Ovary (tissue), 9 donors: ENCODE measurements around the gene RNF41. TPM values are rescaled to one million over a fixed set of nuclear protein-coding genes. Genes with fewer than 3 reads are reported as not detected.

Experiments
- DNase-seq, 5 donors: peaks; one replicate each; pipeline ENCODE4 v3.0.0-alpha.2; 2019 to 2020
- H3K27ac ChIP-seq, 2 donors: fragments of 200-600 bp; one replicate each; pipeline versions ENCODE4 v1.5.1 to v1.8.0; 2019 to 2022
- H3K27me3 ChIP-seq: fragments of 200-600 bp; one replicate; pipeline ENCODE4 v1.8.0; 2022
- H3K36me3 ChIP-seq: fragments of 200-600 bp; sonication (generic); one replicate; pipeline ENCODE4 v1.5.1; 2019
- H3K4me1 ChIP-seq: one replicate; pipeline ENCODE4 v1.8.1; 2013; ENCODE audit warnings: mild to moderate bottlenecking, moderate library complexity; ENCODE audit not compliant: insufficient read depth
- H3K4me3 ChIP-seq: fragments of 200-600 bp; sonication (generic); one replicate; pipeline ENCODE4 v1.5.1; 2017
- H3K9me3 ChIP-seq, 2 donors: fragments of 200-600 bp in 1 of 2; sonication (generic) in 1 of 2; one replicate each; pipeline versions ENCODE4 v1.5.1 to v1.8.1; 2013 to 2019; ENCODE audit warnings: mild to moderate bottlenecking in 1 of 2, moderate library complexity in 1 of 2
- CTCF ChIP-seq, 3 donors: fragments of 450-650 bp in 2 of 3; fragments of 200-600 bp in 1 of 3; IDR thresholded peaks; one replicate each; pipeline versions ENCODE4 v1.5.1 to v1.8.0; 2016 to 2022; ENCODE audit warnings: antibody characterized with exemption in 3 of 3, mild to moderate bottlenecking in 1 of 3
- EP300 ChIP-seq: sonication (generic); formaldehyde crosslinking; IDR thresholded peaks from one replicate; pipeline ENCODE4 v1.6.1; 2017; ENCODE audit warnings: antibody characterized with exemption
- POLR2A ChIP-seq: fragments of 450-650 bp; IDR thresholded peaks from one replicate; pipeline ENCODE4 v1.6.1; 2017; ENCODE audit warnings: antibody characterized with exemption, mild to moderate bottlenecking, moderate library complexity
- WGBS, 3 donors: extraction: QIAGEN DNeasy Blood & Tissue Kit in 1 of 3; methylation state at CpG; one replicate each; pipeline versions ENCODE4 v1.1.5 to v1.1.7; 2013 to 2017; 5-methylcytosine and 5-hydroxymethylcytosine counted together
- intact Hi-C, 4 donors: fragments of 100-400 bp; cut with DNase I; formaldehyde crosslinking; loops; one replicate each; pipeline versions ENCODE4 v1.11.0 to v1.15.1; 2022 to 2023
- polyA plus RNA-seq, 2 donors: library from polyadenylated mRNA; stranded (reverse); fragments of 200-250 nt in 1 of 2; fragments of 350-450 nt in 1 of 2; fragmentation: Illumina TruSeq in 1 of 2; extraction: RNeasy Lipid Tissue Mini Kit (QIAGEN cat#74804) in 1 of 2; gene quantifications; one replicate each; pipeline ENCODE4 v1.2.3, GENCODE V29; 2013 to 2014
- total RNA-seq, 7 donors: library from RNA; depleted of rRNA in 2 of 7; stranded (reverse); fragments of >200 nt in 2 of 7; fragmentation: NEBNext Ultra II Directional in 3 of 7; extraction: Animal tissue kit (Norgen Biotek cat#: 25700) in 3 of 7; gene quantifications; one replicate each; pipeline versions ENCODE4 v1.1.0 to v1.2.4, GENCODE V29; 2016 to 2023
- donor health status: DM: no; HTN: no; CAD: no; lungs with moderate emphysema.
- donor health status: DM: no; HTN: no; CAD: no.
- donor health status: Bipolar disorder and iron deficiency.
- donor health status: DM: yes; HTN: yes; CAD: no.
- donor health status: DM: no; HTN: no; CAD: no.
- donor health status: DM: yes; HTN: yes; CAD: no.

The RNF41 gene
- total and polyA plus RNA-seq, 9 donors = 29.4 to 55.6 (median 40.6) TPM

GRCh38 chr12:56178347-56178746 is 43.4 kb downstream of the RNF41 start:
- H3K4me1 ChIP-seq = no peaks in the 10 kb centered on the region
- no peak for DNase-seq
- WGBS, 3 donors = 83 to 87% (median 84%) methylated on average over 3 of the region's 3 CpGs
- intact Hi-C loops = no loop called here
- TF ChIP-seq POLR2A (no peak), CTCF (IDR thresholded peaks at IDR 0.05) (no peak), EP300 (no peak)
- H3K36me3 ChIP-seq = no peaks in the 10 kb centered on the region
- no peaks in the 10 kb centered on the region for H3K9me3 ChIP-seq
- no peak overlapping the region for H3K4me3 ChIP-seq
- no peaks in the 10 kb centered on the region for H3K27me3 ChIP-seq
- H3K27ac ChIP-seq = no peak overlapping the region

- TF ChIP-seq EP300 = no peak
- TF ChIP-seq POLR2A = no peak
- TF ChIP-seq CTCF (IDR thresholded peaks at IDR 0.05) = no peak
- DNase-seq = no peak
- no peaks in the 10 kb centered on the region for H3K4me1 ChIP-seq
- H3K27me3 ChIP-seq = no peaks in the 10 kb centered on the region
- H3K4me3 ChIP-seq = no peak overlapping the region
- intact Hi-C loops = no loop called here
- no peaks in the 10 kb centered on the region for H3K9me3 ChIP-seq
- WGBS, 3 donors = 88 to 92% (median 89%) methylated on average over 7 of the region's 7 CpGs
- H3K36me3 ChIP-seq = no peaks in the 10 kb centered on the region
- H3K27ac ChIP-seq = no peak overlapping the region
These were observed 48.9 kb downstream of the RNF41 start for GRCh38 chr12:56172839-56173238.

- H3K36me3 ChIP-seq = no peaks in the 10 kb centered on the region
- TF ChIP-seq CTCF (IDR thresholded peaks at IDR 0.05) (no peak), EP300 (no peak), POLR2A (no peak)
- H3K27ac ChIP-seq = no peak overlapping the region
- H3K4me3 ChIP-seq = no peak overlapping the region
- no peaks in the 10 kb centered on the region for H3K4me1 ChIP-seq
- 88 to 90% (median 88%) methylated on average over 11 of the region's 11 CpGs for WGBS, 3 donors
- intact Hi-C loops = no loop called here
- H3K27me3 ChIP-seq = no peaks in the 10 kb centered on the region
- no peaks in the 10 kb centered on the region for H3K9me3 ChIP-seq
- DNase-seq = no peak
These were observed 52.4 kb downstream of the RNF41 start for GRCh38 chr12:56169229-56169759.

GRCh38 chr12:56165369-56165768 is 56.4 kb downstream of the RNF41 start:
- Histone ChIP-seq H3K36me3 (no peaks in the 10 kb centered on the region), H3K27ac (no peak overlapping the region), H3K4me1 (no peaks in the 10 kb centered on the region), H3K4me3 (no peak overlapping the region), H3K9me3 (no peaks in the 10 kb centered on the region), H3K27me3 (no peaks in the 10 kb centered on the region)
- WGBS, 3 donors = 41 to 49% (median 46%) methylated on average over 4 of the region's 4 CpGs
- intact Hi-C loops = no loop called here
- TF ChIP-seq EP300 = no peak
- TF ChIP-seq CTCF (IDR thresholded peaks at IDR 0.05) = no peak
- TF ChIP-seq POLR2A = no peak
- DNase-seq = no peak
